Keratinocyte (primary cell): ENCODE measurements around the gene RNPC3. TPM values are rescaled to one million over a fixed set of nuclear protein-coding genes. Genes with fewer than 3 reads are reported as not detected.
A peak's percentile ranks its signal among the peaks of the same experiment; 100 is the strongest.

Experiments
- DNase-seq: peaks from one replicate; pipeline ENCODE4 v3.0.0-alpha.2; 2011; ENCODE audit warnings: low read depth, missing footprints, low spot score
- FAIRE-seq: peaks from 2 replicates; lab custom pipeline; 2011; peaks lifted over from hg19 to GRCh38; lab: Jason Lieb, UNC
- H2AFZ ChIP-seq: 2 replicates; pipeline ENCODE4 v1.6.0; 2012; ENCODE audit warnings: low read length, control low read depth, inconsistent platforms; ENCODE audit not compliant: control insufficient read depth
- H3K27ac ChIP-seq: 2 replicates; pipeline ENCODE4 v1.5.1; 2011; ENCODE audit warnings: low read length; ENCODE audit not compliant: control insufficient read depth, insufficient read depth
- H3K27me3 ChIP-seq: 3 replicates; pipeline ENCODE4 v1.6.0; 2011; ENCODE audit warnings: low read length; ENCODE audit not compliant: control insufficient read depth, insufficient read depth; ENCODE audit errors: extremely low read depth
- H3K36me3 ChIP-seq, 2 experiments: 2 replicates in 1 of 2; 3 replicates in 1 of 2; pipeline ENCODE4 v1.5.1; 2011; ENCODE audit warnings: low read length in 2 of 2, mild to moderate bottlenecking in 1 of 2; ENCODE audit not compliant: control insufficient read depth in 2 of 2, insufficient read depth in 2 of 2; ENCODE audit errors: extremely low read depth in 1 of 2
- H3K4me1 ChIP-seq: 3 replicates; pipeline ENCODE4 v1.5.1; 2011; ENCODE audit warnings: low read length; ENCODE audit not compliant: control insufficient read depth, insufficient read depth; ENCODE audit errors: extremely low read depth
- H3K4me2 ChIP-seq: 3 replicates; pipeline ENCODE4 v1.6.0; 2011; ENCODE audit warnings: low read depth, low read length; ENCODE audit not compliant: control insufficient read depth, insufficient read depth; ENCODE audit errors: extremely low read depth
- H3K4me3 ChIP-seq, 3 experiments: fragments of 200-600 bp in 1 of 3; sonication (generic) in 1 of 3; 2 replicates in 2 of 3; 3 replicates in 1 of 3; pipeline ENCODE4 v1.5.1; 2011 to 2016; ENCODE audit warnings: low read length in 3 of 3, mild to moderate bottlenecking in 3 of 3, control low read depth in 2 of 3, inconsistent platforms in 1 of 3, low read depth in 1 of 3, mixed read lengths in 1 of 3, mixed run types in 1 of 3, moderate library complexity in 1 of 3; ENCODE audit not compliant: control insufficient read depth in 2 of 3, insufficient read depth in 2 of 3; ENCODE audit errors: extremely low read depth in 1 of 3
- H3K79me2 ChIP-seq: 2 replicates; pipeline ENCODE4 v1.6.0; 2012; ENCODE audit warnings: low read length; ENCODE audit not compliant: control insufficient read depth, insufficient read depth
- H3K9ac ChIP-seq: 3 replicates; pipeline ENCODE4 v1.6.0; 2011; ENCODE audit warnings: low read length; ENCODE audit not compliant: control insufficient read depth, insufficient read depth; ENCODE audit errors: extremely low read depth
- H3K9me1 ChIP-seq: 3 replicates; pipeline ENCODE4 v1.6.0; 2011; ENCODE audit warnings: low read length; ENCODE audit not compliant: control insufficient read depth, insufficient read depth; ENCODE audit errors: extremely low read depth
- H3K9me3 ChIP-seq: 2 replicates; pipeline ENCODE4 v1.5.1; 2012; ENCODE audit warnings: low read depth, low read length; ENCODE audit not compliant: control insufficient read depth
- H4K20me1 ChIP-seq: 3 replicates; pipeline ENCODE4 v1.6.0; 2011; ENCODE audit warnings: low read length; ENCODE audit not compliant: control insufficient read depth, insufficient read depth; ENCODE audit errors: extremely low read depth
- CTCF ChIP-seq, 3 experiments: IDR thresholded peaks in 1 of 3; conservative IDR thresholded peaks in 1 of 3; optimal IDR thresholded peaks in 1 of 3; 2 replicates in 2 of 3; 3 replicates in 1 of 3; pipeline versions ENCODE3 to v1.5.1; 2011; ENCODE audit warnings: low read length in 3 of 3, mild to moderate bottlenecking in 3 of 3, moderate library complexity in 2 of 3, control low read depth in 1 of 3, inconsistent platforms in 1 of 3; ENCODE audit not compliant: insufficient read depth in 2 of 3; ENCODE audit errors: extremely low read depth in 1 of 3
- EZH2 ChIP-seq: IDR thresholded peaks from one replicate; pipeline ENCODE4 v1.6.1; 2012; ENCODE audit warnings: inconsistent platforms, mild to moderate bottlenecking, low read length, moderate library complexity
- dilution Hi-C: fragments of 300-500 bp; cut with MboI; formaldehyde crosslinking; loops from one replicate; pipeline ENCODE4 v1.7.0; 2020; ENCODE audit warnings: low sequenced_read_pairs; ENCODE audit not compliant: extremely low pct_ligation_motif_present
- polyA plus RNA-seq, 5 experiments: library from polyadenylated mRNA; depleted of rRNA in 3 of 5; stranded (reverse) in 3 of 5; stranded (forward) in 1 of 5; unstranded in 1 of 5; fragments of >200 nt; gene quantifications; 1 replicate in 1 of 5; 2 replicates in 3 of 5; 3 replicates in 1 of 5; pipeline versions ENCODE4 v1.2.1 to v1.2.3, GENCODE V29; 2011 to 2012; ENCODE audit warnings: missing spikeins in 2 of 5, low read depth in 1 of 5, low replicate concordance in 1 of 5

RNPC3 gene
- polyA plus RNA-seq, 1 donor (not counting 4 experiments of a cell fraction or from before 2014, with no cell fraction given), result 19.6 TPM

- dilution Hi-C loops, result no loop called here
- no peaks in the 10 kb centered on the region for H3K27me3 ChIP-seq
- peak overlapping the region; percentile 64 for H3K9ac ChIP-seq
- DNase-seq, result no peak
- H3K9me1 ChIP-seq, result no peaks in the 10 kb centered on the region
- peak overlapping the region; percentile 42 for H3K27ac ChIP-seq
- no peaks in the 10 kb centered on the region for H3K9me3 ChIP-seq
- H4K20me1 ChIP-seq, result no peaks in the 10 kb centered on the region
- peaks cover 34% of the 10 kb centered on the region for H3K79me2 ChIP-seq
- peak overlapping the region; percentile 37 to 58 (median 56) for H3K4me3 ChIP-seq
- H3K36me3 ChIP-seq, result peaks cover 0 to 5% of the 10 kb centered on the region in 2 experiments
- no peak for FAIRE-seq
- H3K4me2 ChIP-seq, result peak overlapping the region; percentile 72
- peak overlapping the region; percentile 93 for H2AFZ ChIP-seq
- peaks cover 12% of the 10 kb centered on the region for H3K4me1 ChIP-seq
- TF ChIP-seq EZH2 (no peak), CTCF (optimal IDR thresholded peaks at IDR 0.05 in 1 of 3, IDR thresholded peaks at IDR 0.05 in 1 of 3, conservative IDR thresholded peaks at IDR 0.05 in 1 of 3; ENCODE audit: extremely low read depth in 1 of 3, insufficient read depth in 2 of 3, low read length in 3 of 3) (no peak)
Measured at GRCh38 chr1:103525114-103525606, 339 bp upstream of the RNPC3 start.

DNA sequence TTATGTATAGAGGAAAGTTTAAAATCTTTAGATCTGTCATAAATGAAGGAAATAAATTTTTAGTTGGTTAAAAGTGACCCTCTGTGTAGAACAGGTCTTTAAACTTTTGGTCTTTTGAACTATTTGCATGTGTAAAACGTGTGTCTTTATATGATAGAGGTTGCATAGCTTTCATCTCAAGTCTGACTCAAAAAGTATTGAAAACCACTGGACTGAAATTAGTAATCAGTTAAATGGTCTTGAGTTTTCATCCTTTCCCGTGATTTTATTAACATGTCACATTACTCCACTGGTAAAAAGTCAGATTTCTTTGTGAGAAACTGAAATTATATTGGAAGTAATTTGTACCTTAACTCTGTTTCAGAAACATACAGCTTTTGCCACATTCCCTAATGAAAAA, 1.8 kb downstream of the RNPC3 start:
- H3K27me3 ChIP-seq, result no peaks in the 10 kb centered on the region
- peaks cover 53% of the 10 kb centered on the region for H3K79me2 ChIP-seq
- H3K4me2 ChIP-seq, result peak overlapping the region; percentile 83
- no peaks in the 10 kb centered on the region for H3K9me1 ChIP-seq
- no peak overlapping the region for H2AFZ ChIP-seq
- dilution Hi-C loops, result no loop called here
- peaks cover 12% of the 10 kb centered on the region for H3K4me1 ChIP-seq
- no peak overlapping the region for H3K9ac ChIP-seq
- DNase-seq (no peak), FAIRE-seq (no peak)
- H3K4me3 ChIP-seq, result peak overlapping the region in 1 of 3 experiments; percentile 90
- no peaks in the 10 kb centered on the region for H3K9me3 ChIP-seq
- TF ChIP-seq CTCF (optimal IDR thresholded peaks at IDR 0.05 in 1 of 3, IDR thresholded peaks at IDR 0.05 in 1 of 3, conservative IDR thresholded peaks at IDR 0.05 in 1 of 3; ENCODE audit: extremely low read depth in 1 of 3, insufficient read depth in 2 of 3, low read length in 3 of 3) (no peak), EZH2 (no peak)
- H3K27ac ChIP-seq, result no peak overlapping the region
- peaks cover 0 to 5% of the 10 kb centered on the region in 2 experiments for H3K36me3 ChIP-seq
- no peaks in the 10 kb centered on the region for H4K20me1 ChIP-seq
